SK-N-SH (cell line): ENCODE measurements around the gene IL1R1. TPM values are rescaled to one million over a fixed set of nuclear protein-coding genes. Genes with fewer than 3 reads are reported as not detected.

ENCODE experiments used
- CTCF ChIA-PET: fragments of 300-600, 350-600 bp; formaldehyde crosslinking; extraction: SDS; loops from one replicate; lab custom pipeline; 2021; lab: Yijun Ruan, JAX
- POLR2A ChIA-PET: fragments of 350-600 bp; sonication (Branson Sonifier 250); formaldehyde crosslinking; extraction: SDS; loops from one replicate; lab custom pipeline; 2020; ENCODE audit warnings: antibody characterized with exemption, inconsistent platforms; lab: Yijun Ruan, JAX
- DNase-seq: peaks from one replicate; pipeline ENCODE4 v3.0.0; 2012
- H2AFZ ChIP-seq: fragments of 200-600 bp; sonication (generic); 2 replicates; pipeline ENCODE4 v1.8.1; 2016; ENCODE audit warnings: antibody characterized with exemption, mild to moderate bottlenecking, low read depth
- H3F3A ChIP-seq: fragments of 200-600 bp; sonication (generic); replicated peaks from 2 replicates; pipeline ENCODE3; 2016; ENCODE audit warnings: antibody characterized with exemption, mild to moderate bottlenecking; ENCODE audit not compliant: insufficient read depth
- H3K27ac ChIP-seq, 2 experiments: fragments of 200-500 bp in 1 of 2; fragments of 200-600 bp in 1 of 2; sonication (Bioruptor generic) in 1 of 2; sonication (generic), shearing (Covaris generic) in 1 of 2; 2 replicates each; pipeline versions ENCODE4 v1.5.1 to v1.6.1; 2014 to 2016; ENCODE audit warnings: low read depth in 2 of 2, inconsistent platforms in 1 of 2, low read length in 1 of 2, mild to moderate bottlenecking in 1 of 2, mixed read lengths in 1 of 2
- H3K27me3 ChIP-seq: fragments of 200-600 bp; sonication (generic), shearing (Covaris generic); 2 replicates; pipeline ENCODE4 v1.6.1; 2016; ENCODE audit warnings: mixed run types; ENCODE audit not compliant: insufficient read depth
- H3K36me3 ChIP-seq, 2 experiments: fragments of 200-500 bp in 1 of 2; fragments of 200-600 bp in 1 of 2; sonication (Bioruptor generic) in 1 of 2; sonication (generic) in 1 of 2; replicated peaks in 1 of 2; 2 replicates each; pipeline versions ENCODE3 to v1.5.1; 2014 to 2016; ENCODE audit warnings: low read length in 1 of 2, mild to moderate bottlenecking in 1 of 2; ENCODE audit not compliant: insufficient read depth in 2 of 2, control insufficient read depth in 1 of 2
- H3K4me1 ChIP-seq, 2 experiments: fragments of 200-500 bp in 1 of 2; fragments of 200-600 bp in 1 of 2; sonication (Bioruptor generic) in 1 of 2; sonication (generic), shearing (Covaris generic) in 1 of 2; 2 replicates each; pipeline versions ENCODE4 v1.5.1 to v1.6.1; 2014 to 2016; ENCODE audit warnings: low read depth in 1 of 2, low read length in 1 of 2, mixed run types in 1 of 2; ENCODE audit not compliant: insufficient read depth in 2 of 2, control insufficient read depth in 1 of 2
- H3K4me2 ChIP-seq: fragments of 200-600 bp; sonication (generic), shearing (Covaris generic); 2 replicates; pipeline ENCODE4 v1.6.1; 2017; ENCODE audit warnings: mixed run types
- H3K4me3 ChIP-seq, 2 experiments: fragments of 200-500 bp in 1 of 2; fragments of 200-600 bp in 1 of 2; sonication (Bioruptor generic) in 1 of 2; sonication (generic), shearing (Covaris generic) in 1 of 2; 2 replicates each; pipeline versions ENCODE4 v1.5.1 to v1.8.1; 2014 to 2016; ENCODE audit warnings: low read depth in 2 of 2, inconsistent platforms in 1 of 2, low read length in 1 of 2, mild to moderate bottlenecking in 1 of 2, mixed read lengths in 1 of 2, moderate library complexity in 1 of 2
- H3K79me2 ChIP-seq: fragments of 200-600 bp; sonication (generic); 2 replicates; pipeline ENCODE4 v1.8.1; 2017; ENCODE audit warnings: mild to moderate bottlenecking; ENCODE audit not compliant: insufficient read depth
- H3K9ac ChIP-seq: fragments of 200-600 bp; sonication (generic); 2 replicates; pipeline ENCODE4 v1.6.1; 2017; ENCODE audit warnings: mixed run types
- H3K9me2 ChIP-seq: fragments of 200-600 bp; sonication (generic); 2 replicates; pipeline ENCODE4 v1.6.1; 2017; ENCODE audit warnings: mixed run types
- H3K9me3 ChIP-seq: fragments of 200-600 bp; sonication (generic); 2 replicates; pipeline ENCODE4 v1.6.1; 2017; ENCODE audit warnings: mixed run types, mild to moderate bottlenecking, moderate library complexity
- H4K20me1 ChIP-seq: fragments of 200-600 bp; sonication (generic); 2 replicates; pipeline ENCODE4 v1.6.1; 2017; ENCODE audit warnings: mild to moderate bottlenecking, mixed run types; ENCODE audit not compliant: insufficient read depth
- FOXM1 ChIP-seq: IDR thresholded peaks from 2 replicates; pipeline ENCODE4 v1.4.0; 2012; ENCODE audit warnings: low read depth, mild to moderate bottlenecking
- GABPA ChIP-seq: IDR thresholded peaks from 2 replicates; pipeline ENCODE4 v1.4.0; 2012; ENCODE audit warnings: low read depth, mild to moderate bottlenecking
- RAD21 ChIP-seq: IDR thresholded peaks from 2 replicates; pipeline ENCODE4 v1.6.1; 2012; ENCODE audit warnings: mild to moderate bottlenecking, low read length
- RCOR1 ChIP-seq: fragments of 150-350 bp; IDR thresholded peaks from 2 replicates; pipeline ENCODE4 v1.6.1; 2017; ENCODE audit warnings: antibody characterized with exemption, low read length
- RFX5 ChIP-seq: IDR thresholded peaks from 2 replicates; pipeline ENCODE4 v1.6.1; 2012; ENCODE audit warnings: mild to moderate bottlenecking, improper control_type of control experiment, low read length
- RXRA ChIP-seq: IDR thresholded peaks from 2 replicates; pipeline ENCODE4 v1.4.0; 2012; ENCODE audit warnings: low read depth, mild to moderate bottlenecking, borderline replicate concordance
- SIN3A ChIP-seq: IDR thresholded peaks from 2 replicates; pipeline ENCODE4 v1.6.1; 2012; ENCODE audit warnings: low read depth, mild to moderate bottlenecking, low read length, moderate library complexity, borderline replicate concordance
- SMC3 ChIP-seq: IDR thresholded peaks from 2 replicates; pipeline ENCODE4 v1.6.1; 2012; ENCODE audit warnings: low read depth, low read length, improper control_type of control experiment
- TAF1 ChIP-seq: IDR thresholded peaks from 2 replicates; pipeline ENCODE4 v1.6.1; 2012; ENCODE audit warnings: low read depth, mild to moderate bottlenecking, low read length, moderate library complexity, borderline replicate concordance
- YY1 ChIP-seq: IDR thresholded peaks from 2 replicates; pipeline ENCODE4 v1.4.0; 2012; ENCODE audit warnings: low read depth, mild to moderate bottlenecking
- WGBS: methylation state at CpG from one replicate; pipeline ENCODE4 v1.1.6; 2017; ENCODE audit warnings: low lambda C conversion rate; 5-methylcytosine and 5-hydroxymethylcytosine counted together
- polyA plus RNA-seq, 3 experiments: library from polyadenylated mRNA; depleted of rRNA; stranded (reverse); fragments of >200 nt; gene quantifications; 2 replicates each; pipeline ENCODE4 v1.2.3, GENCODE V29; 2012
- TF ChIP-seq, protein P1 (sequence below): fragments of 200-600 bp; sonication (generic); IDR thresholded peaks from 2 replicates; pipeline ENCODE4 v1.6.1; 2017; ENCODE audit warnings: antibody characterized with exemption, mild to moderate bottlenecking, moderate library complexity

The IL1R1 gene
- polyA plus RNA-seq, 1 of the 3 experiments (the other 2 are of a cell fraction): 13.3 TPM

DNA sequence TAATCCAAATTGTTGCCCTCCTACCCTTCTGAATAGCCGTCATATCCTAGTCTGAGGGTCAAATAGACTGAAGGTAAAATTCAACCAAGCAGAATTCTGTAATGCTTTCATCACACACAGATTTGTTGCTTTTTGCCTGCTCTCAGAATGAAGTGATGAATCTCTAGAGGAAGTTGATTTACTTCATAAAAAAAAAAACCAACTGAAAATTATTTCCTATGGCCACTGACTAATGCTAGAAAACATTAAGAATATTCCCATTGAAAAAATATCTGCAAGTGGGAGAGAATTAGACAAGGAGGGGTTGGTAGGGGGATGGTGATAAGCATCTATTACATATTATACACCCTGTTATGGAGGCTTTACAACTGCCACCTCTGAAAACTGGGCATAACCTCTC is 42.0 kb downstream of the IL1R1 start:
- 0 out of 4 replicates have a peak overlapping the region, but pooled peaks of 1 of the 2 experiments have one; percentile 5 for H3K27ac ChIP-seq
- peaks cover 6% of the 10 kb centered on the region for H3F3A ChIP-seq
- ChIA-PET CTCF (interaction anchor here (1.1 to 1.4 kb wide), 2 partner anchors 46 to 165 kb away, joined by 3 to 4 read pairs; no protein-coding TSS in a partner anchor), POLR2A (no interaction called here)
- no peaks in the 10 kb centered on the region for H3K9me2 ChIP-seq
- H3K4me3 ChIP-seq: no peak overlapping the region
- no peak overlapping the region for H3K9ac ChIP-seq
- H4K20me1 ChIP-seq: no peaks in the 10 kb centered on the region
- TF ChIP-seq RCOR1 (no peak), FOXM1 (no peak), SMC3 (no peak), TAF1 (no peak)
- H3K4me2 ChIP-seq: no peak overlapping the region
- no peaks in the 10 kb centered on the region for H3K36me3 ChIP-seq
- no peaks in the 10 kb centered on the region for H3K9me3 ChIP-seq
- H3K27me3 ChIP-seq: no peaks in the 10 kb centered on the region
- no peak for DNase-seq
- H2AFZ ChIP-seq: peak overlapping the region; percentile 61
- 57% methylated on average over 1 of the region's 1 CpG for WGBS
- no peaks in the 10 kb centered on the region for H3K79me2 ChIP-seq
- H3K4me1 ChIP-seq: no peaks in the 10 kb centered on the region; a peak in 1 of 4 replicates

- Histone ChIP-seq H3K9ac (no peak overlapping the region), H3K36me3 (no peaks in the 10 kb centered on the region), H3K9me2 (no peaks in the 10 kb centered on the region), H3K79me2 (no peaks in the 10 kb centered on the region), H3K9me3 (no peaks in the 10 kb centered on the region), H4K20me1 (no peaks in the 10 kb centered on the region), H3K27ac (no peak overlapping the region), H3F3A (peaks cover 6% of the 10 kb centered on the region), H3K27me3 (no peaks in the 10 kb centered on the region), H3K4me1 (no peaks in the 10 kb centered on the region; a peak in 1 of 4 replicates), H2AFZ (no peak overlapping the region), H3K4me3 (no peak overlapping the region), H3K4me2 (no peak overlapping the region)
- POLR2A ChIA-PET: no interaction called here
- WGBS: 5% methylated on average over 2 of the region's 2 CpGs
- TF ChIP-seq RAD21 (peak; percentile 18; the same call in 1 of the 2 replicates), RXRA (no peak), RFX5 (no peak)
- TF ChIP-seq, protein P1, sequence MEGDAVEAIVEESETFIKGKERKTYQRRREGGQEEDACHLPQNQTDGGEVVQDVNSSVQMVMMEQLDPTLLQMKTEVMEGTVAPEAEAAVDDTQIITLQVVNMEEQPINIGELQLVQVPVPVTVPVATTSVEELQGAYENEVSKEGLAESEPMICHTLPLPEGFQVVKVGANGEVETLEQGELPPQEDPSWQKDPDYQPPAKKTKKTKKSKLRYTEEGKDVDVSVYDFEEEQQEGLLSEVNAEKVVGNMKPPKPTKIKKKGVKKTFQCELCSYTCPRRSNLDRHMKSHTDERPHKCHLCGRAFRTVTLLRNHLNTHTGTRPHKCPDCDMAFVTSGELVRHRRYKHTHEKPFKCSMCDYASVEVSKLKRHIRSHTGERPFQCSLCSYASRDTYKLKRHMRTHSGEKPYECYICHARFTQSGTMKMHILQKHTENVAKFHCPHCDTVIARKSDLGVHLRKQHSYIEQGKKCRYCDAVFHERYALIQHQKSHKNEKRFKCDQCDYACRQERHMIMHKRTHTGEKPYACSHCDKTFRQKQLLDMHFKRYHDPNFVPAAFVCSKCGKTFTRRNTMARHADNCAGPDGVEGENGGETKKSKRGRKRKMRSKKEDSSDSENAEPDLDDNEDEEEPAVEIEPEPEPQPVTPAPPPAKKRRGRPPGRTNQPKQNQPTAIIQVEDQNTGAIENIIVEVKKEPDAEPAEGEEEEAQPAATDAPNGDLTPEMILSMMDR: peak; percentile 66
- CTCF ChIA-PET: no interaction called here
- DNase-seq: no peak
Measured at GRCh38 chr2:102185347-102185746, 42.8 kb downstream of the IL1R1 start.

DNA sequence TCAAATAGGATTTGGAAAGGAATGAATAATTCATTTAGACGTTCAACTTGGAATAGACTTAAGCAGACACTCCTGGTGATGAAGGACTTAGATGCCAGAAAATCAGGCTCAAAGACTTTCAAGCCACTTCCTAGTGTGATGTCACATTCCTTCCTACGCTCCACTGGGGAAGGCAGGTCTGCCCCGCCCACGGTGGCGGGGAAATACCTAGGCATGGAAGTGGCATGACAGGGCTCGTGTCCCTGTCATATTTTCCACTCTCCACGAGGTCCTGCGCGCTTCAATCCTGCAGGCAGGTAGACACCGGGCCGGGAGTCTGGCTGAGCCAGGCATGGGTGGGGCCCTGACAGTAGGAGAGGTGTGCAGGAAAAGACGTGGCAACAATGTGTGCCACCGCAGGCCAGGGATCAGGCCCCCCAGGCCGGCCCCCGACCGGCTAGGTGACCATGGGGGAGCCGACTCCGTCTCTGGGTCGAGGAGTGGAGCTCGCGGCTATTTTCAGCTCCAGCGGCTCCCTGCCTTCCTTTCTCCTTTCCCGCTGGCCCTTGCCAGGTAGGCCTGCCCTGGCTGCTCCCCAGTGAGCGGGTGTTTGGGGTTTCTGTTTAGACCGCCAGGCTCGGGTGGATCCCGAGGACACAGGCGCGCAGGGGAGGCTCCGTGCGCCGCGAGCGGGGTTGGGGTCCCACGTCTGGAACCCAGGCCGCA is 44.4 kb downstream of the IL1R1 start, which contains the start of gene IL1RL2:
IL1RL2 (plus strand) TSS at position 233 of the 705 bp plus-strand sequence. CDS start 845 bp downstream, outside the sequence.
- Histone ChIP-seq H3K9me2 (no peaks in the 10 kb centered on the region), H3K79me2 (no peaks in the 10 kb centered on the region), H3K9me3 (no peaks in the 10 kb centered on the region), H3K4me3 (peak within 1 kb of the TSS in 1 of 2 experiments; percentile 22; a peak in 1 of 4 replicates), H3K4me1 (no peaks in the 10 kb centered on the region; a peak in 1 of 4 replicates), H3K27me3 (no peaks in the 10 kb centered on the region), H3K4me2 (no peak within 1 kb of the TSS), H3K9ac (no peak within 1 kb of the TSS), H4K20me1 (no peaks in the 10 kb centered on the region), H2AFZ (peak within 1 kb of the TSS; percentile 52; the same call in 1 of the 2 replicates), H3F3A (peaks cover 6% of the 10 kb centered on the region), H3K36me3 (no peaks in the 10 kb centered on the region), H3K27ac (no peak within 1 kb of the TSS)
- DNase-seq: no peak
- 50% methylated on average over 24 of the region's 36 CpGs for WGBS
- TF ChIP-seq YY1 (no peak), RXRA (no peak), SIN3A (no peak), GABPA (no peak)
- ChIA-PET CTCF (interaction anchor here (1.0 kb wide), 1 partner anchor 303 kb away, joined by 3 read pairs; no protein-coding TSS in a partner anchor), POLR2A (no interaction called here)
